ENCODE results near the gene IQGAP2. TPM values are rescaled to one million over a fixed set of nuclear protein-coding genes. Genes with fewer than 3 reads are reported as not detected.

The IQGAP2 gene
- total and polyA plus RNA-seq, 9 of the 15 experiments (the other 6 are each of a cell fraction or from before 2014, with no cell fraction given) = 8.7 to 23.2 (median 17.4) TPM

GRCh38 chr5:76691467-76692273, 288.6 kb downstream of the IQGAP2 start:
- intact Hi-C loops (cut with micrococcal nuclease) (no loop called here), in situ Hi-C loops (cut with MboI) (no loop called here)
- no peaks in the 10 kb centered on the region for H3K36me3 ChIP-seq (ENCODE audit: control insufficient read depth, insufficient read depth, low read length)
- H2AFZ ChIP-seq (ENCODE audit: low read depth, low read length) = no peak overlapping the region
- ChIA-PET POLR2A (interaction anchor here (0.6 to 1.6 kb wide), 4 partner anchors 11 to 130 kb away, joined by 3 to 5 read pairs (median 4); no protein-coding TSS in a partner anchor), CTCF (ENCODE audit: low intra/inter-chr PET ratio) (no interaction called here)
- no peak overlapping the region for H3K9ac ChIP-seq (ENCODE audit: insufficient read depth in 1 of 2, low read depth in 2 of 2, low read length in 2 of 2)
- 46% methylated on average over 5 of the region's 5 CpGs for WGBS (ENCODE audit: insufficient coverage, low coverage, missing lambda C conversion rate)
- FAIRE-seq (no peak), DNase-seq (ENCODE audit: extremely low read depth in 1 of 4, low spot score in 3 of 4) (no peak), ATAC-seq (no peak)
- TF ChIP-seq PPARD (CRISPR knock-in tag; IDR thresholded peaks at IDR 0.05) (no peak), MAX (CRISPR knock-in tag; IDR thresholded peaks at IDR 0.05) (0 out of 2 replicates have a peak, but pooled peaks have one; percentile 16)
- H3K27ac ChIP-seq (ENCODE audit: extremely low read depth, low read depth, low read length) = no peak overlapping the region
- H3K9me3 ChIP-seq (replicated peaks; ENCODE audit: control insufficient read depth, insufficient read depth, low read depth, low read length) = no peaks in the 10 kb centered on the region
- no peaks in the 10 kb centered on the region for H3K27me3 ChIP-seq (ENCODE audit: control insufficient read depth in 2 of 2, insufficient read depth in 2 of 2, low read length in 2 of 2)
- H3K9me1 ChIP-seq (ENCODE audit: control insufficient read depth, insufficient read depth, low read length) = no peaks in the 10 kb centered on the region
- H3K4me1 ChIP-seq (replicated peaks in 1 of 2; ENCODE audit: control insufficient read depth in 2 of 2, insufficient read depth in 2 of 2, low read length in 2 of 2) = peaks cover 0 to 6% of the 10 kb centered on the region in 2 experiments; a peak in 2 of 5 replicates
- no peak overlapping the region for H3K4me3 ChIP-seq
- H3K4me2 ChIP-seq (ENCODE audit: insufficient read depth, low read length) = no peak overlapping the region
- H4K20me1 ChIP-seq (replicated peaks; ENCODE audit: control insufficient read depth, insufficient read depth, low read length) = no peaks in the 10 kb centered on the region
- no peaks in the 10 kb centered on the region for H3K79me2 ChIP-seq (ENCODE audit: control insufficient read depth, insufficient read depth, low read length)
- BruUV-seq (replicated peaks) = no TSS peak

- Histone ChIP-seq H3K9me1 (ENCODE audit: control insufficient read depth, insufficient read depth, low read length) (no peaks in the 10 kb centered on the region), H4K20me1 (replicated peaks; ENCODE audit: control insufficient read depth, insufficient read depth, low read length) (no peaks in the 10 kb centered on the region), H3K4me3 (no peak overlapping the region), H3K27me3 (ENCODE audit: control insufficient read depth in 2 of 2, insufficient read depth in 2 of 2, low read length in 2 of 2) (no peaks in the 10 kb centered on the region), H2AFZ (ENCODE audit: low read depth, low read length) (no peak overlapping the region), H3K79me2 (ENCODE audit: control insufficient read depth, insufficient read depth, low read length) (no peaks in the 10 kb centered on the region), H3K9ac (ENCODE audit: insufficient read depth in 1 of 2, low read depth in 2 of 2, low read length in 2 of 2) (no peak overlapping the region), H3K27ac (ENCODE audit: extremely low read depth, low read depth, low read length) (no peak overlapping the region), H3K36me3 (ENCODE audit: control insufficient read depth, insufficient read depth, low read length) (no peaks in the 10 kb centered on the region), H3K9me3 (replicated peaks; ENCODE audit: control insufficient read depth, insufficient read depth, low read depth, low read length) (no peaks in the 10 kb centered on the region), H3K4me1 (replicated peaks in 1 of 2; ENCODE audit: control insufficient read depth in 2 of 2, insufficient read depth in 2 of 2, low read length in 2 of 2) (peaks cover 0 to 6% of the 10 kb centered on the region in 2 experiments; a peak in 3 of 5 replicates), H3K4me2 (ENCODE audit: insufficient read depth, low read length) (no peak overlapping the region)
- 92% methylated on average over 6 of the region's 6 CpGs for WGBS (ENCODE audit: insufficient coverage, low coverage, missing lambda C conversion rate)
- no peak for FAIRE-seq
- no TSS peak for BruUV-seq (replicated peaks)
- DNase-seq (ENCODE audit: extremely low read depth in 1 of 4, low spot score in 3 of 4) = no peak
- POLR2A ChIA-PET = interaction anchor here (0.7 to 1.6 kb wide), 4 partner anchors 12 to 24 kb away, joined by 3 to 5 read pairs (median 4); no protein-coding TSS in a partner anchor
- in situ Hi-C loops (cut with MboI) (no loop called here), intact Hi-C loops (cut with micrococcal nuclease) (no loop called here)
- CTCF ChIA-PET (ENCODE audit: low intra/inter-chr PET ratio) = no interaction called here
- no peak for ATAC-seq
- TF ChIP-seq HES1 (IDR thresholded peaks at IDR 0.05; ENCODE audit: low read depth) (no peak), TRIM28 (IDR thresholded peaks at IDR 0.05) (no peak), RUNX1 (IDR thresholded peaks at IDR 0.05; ENCODE audit: low read depth) (no peak)
Observed at GRCh38 chr5:76692274-76692540, 289.1 kb downstream of the IQGAP2 start.
